ENCODE measurements around the gene MEI4. TPM values are rescaled to one million over a fixed set of nuclear protein-coding genes. Genes with fewer than 3 reads are reported as not detected.
"Not testable (repeated sequence)": the region's sequence is repeated elsewhere in the genome, so short reads cannot be mapped to it uniquely, and the experiment has no call there.

Gene MEI4
- total RNA-seq, 1 donor from 2014 or later: not detected

DNA sequence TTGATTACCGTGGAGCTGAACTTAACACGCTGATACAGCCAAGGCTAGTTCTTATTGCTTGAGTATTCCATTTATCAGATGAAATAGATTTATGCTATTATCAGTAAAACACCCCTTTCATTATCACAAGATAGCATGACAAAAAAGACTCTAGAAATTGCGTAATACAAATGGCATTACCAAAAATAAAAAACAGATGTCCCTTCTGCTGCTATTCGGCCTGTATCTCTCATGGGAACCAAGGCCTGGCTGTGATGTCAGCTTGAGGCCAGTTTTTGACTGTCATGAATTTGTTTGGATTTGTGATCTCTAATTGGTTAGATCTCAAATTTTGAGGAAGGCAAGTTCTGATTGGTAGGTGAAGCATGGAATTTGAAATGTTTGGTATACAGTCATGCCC, 25.2 kb downstream of the MEI4 start:
- no peak for DNase-seq (ENCODE audit: low read depth in 2 of 2)

DNA sequence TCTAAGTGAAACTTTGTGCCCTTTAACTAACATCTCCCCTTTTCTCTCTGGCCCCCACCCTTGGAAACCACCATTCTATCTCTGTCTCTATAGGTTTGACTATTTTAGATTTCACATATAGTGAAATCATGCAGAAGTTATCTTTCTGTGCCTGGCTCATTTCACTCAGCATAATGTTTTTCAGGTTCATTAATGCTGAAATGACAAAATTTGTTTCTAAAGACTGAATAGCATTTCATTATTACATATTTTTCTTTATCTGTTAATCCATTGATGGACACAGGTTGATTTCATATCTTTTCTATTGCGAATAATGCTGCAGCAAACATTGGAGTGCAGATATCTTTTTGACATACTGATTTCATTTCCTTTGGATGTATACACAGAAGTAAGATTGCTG, 30.7 kb downstream of the MEI4 start:
- no peak for DNase-seq (ENCODE audit: low read depth in 2 of 2)

DNA sequence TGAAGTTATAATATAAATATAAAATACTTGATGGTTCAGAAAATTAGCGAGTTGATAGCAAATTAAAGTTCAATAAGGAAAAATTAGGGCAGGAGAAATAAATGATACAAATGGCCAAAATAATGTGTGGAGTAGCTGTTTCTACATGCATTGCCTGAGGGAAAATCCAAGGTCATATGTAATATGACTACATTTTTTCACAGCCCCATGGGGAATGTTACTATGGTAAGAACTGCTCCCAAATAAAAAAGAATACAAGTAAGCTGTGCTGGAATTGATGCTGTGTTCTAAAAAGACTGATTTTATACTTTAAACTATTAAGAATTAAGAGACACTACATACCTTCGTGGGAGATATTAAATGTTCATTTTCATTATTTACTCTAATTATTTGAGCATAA, 34.1 kb downstream of the MEI4 start:
- no peak for DNase-seq (ENCODE audit: low read depth in 2 of 2)

DNA sequence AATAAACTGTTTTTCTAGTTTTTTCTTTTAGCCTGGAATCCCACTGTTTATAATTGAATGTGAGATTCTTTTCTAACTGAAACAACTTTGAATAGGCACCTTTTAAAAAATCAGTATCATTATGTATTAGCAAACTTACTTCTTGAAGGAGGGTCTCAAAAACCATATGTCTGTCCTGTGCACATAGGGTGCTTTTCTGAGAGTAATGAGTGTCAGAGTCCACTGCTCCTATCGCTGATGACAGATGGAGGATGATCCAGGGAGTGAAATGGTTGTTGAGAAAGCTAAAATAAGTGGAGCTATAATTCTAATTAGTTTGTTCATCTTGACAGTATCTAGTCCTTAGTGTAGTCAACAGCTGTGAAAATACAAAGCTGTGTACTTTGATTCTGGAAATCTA, 35.8 kb downstream of the MEI4 start:
- DNase-seq (ENCODE audit: low read depth in 2 of 2): no peak

DNA sequence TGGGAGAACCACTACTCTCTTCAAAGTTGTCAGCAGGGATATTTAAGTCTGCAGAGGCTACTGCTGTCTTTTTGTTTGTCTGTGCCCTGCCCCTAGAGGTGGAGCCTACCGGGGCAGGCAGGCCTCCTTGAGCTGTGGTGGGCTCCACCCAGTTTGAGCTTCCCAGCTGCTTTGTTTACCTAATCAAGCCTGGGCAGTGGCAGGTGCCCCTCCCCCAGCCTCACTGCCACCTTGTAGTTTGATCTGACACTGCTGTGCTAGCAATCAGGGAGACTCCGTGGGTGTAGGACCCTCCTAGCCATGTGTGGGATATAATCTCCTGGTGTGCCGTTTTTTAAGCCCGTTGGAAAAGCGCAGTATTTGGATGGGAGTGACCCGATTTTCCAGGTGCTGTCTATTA, 47.3 kb downstream of the MEI4 start:
- DNase-seq (ENCODE audit: low read depth in 2 of 2): not testable (repeated sequence)

DNA sequence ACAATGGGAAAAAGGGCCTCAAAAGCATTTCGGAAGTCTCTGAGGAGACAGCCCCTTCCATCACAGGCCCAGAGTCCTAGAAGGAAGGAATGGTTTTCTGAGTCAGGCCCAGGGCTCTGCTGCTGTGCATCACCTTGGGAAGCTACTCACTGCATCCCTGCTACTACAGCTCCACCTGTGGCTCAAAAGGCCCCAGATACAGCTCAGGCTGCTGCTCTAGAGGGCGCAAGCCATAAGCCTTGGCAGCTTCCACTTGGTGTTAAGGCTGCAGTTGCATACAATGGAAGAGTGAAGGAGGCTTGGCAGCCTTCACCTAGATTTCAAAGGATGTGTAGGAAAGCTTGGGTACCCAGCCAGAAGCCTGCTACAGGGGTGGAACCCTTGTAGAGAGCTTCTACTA, 54.8 kb downstream of the MEI4 start:
- no peak for DNase-seq (ENCODE audit: low read depth in 2 of 2)

DNA sequence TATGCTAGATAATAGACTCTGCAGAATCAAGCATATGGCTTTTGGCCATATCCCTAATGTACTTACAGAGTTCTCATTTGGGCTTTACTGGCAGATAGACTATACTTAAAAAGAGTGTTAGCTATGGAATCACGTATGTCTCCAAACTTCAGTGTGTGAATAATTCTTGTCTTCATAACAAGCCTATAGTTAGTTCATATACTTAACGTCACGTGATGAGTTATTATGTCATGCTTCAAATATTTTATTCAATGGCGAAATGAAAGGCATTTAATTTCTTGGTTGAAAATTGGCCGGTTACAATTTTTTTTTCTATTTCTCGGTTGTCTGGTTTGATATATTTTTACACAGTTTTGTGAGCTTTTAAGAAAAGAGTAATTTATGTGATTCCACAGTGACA, 62.7 kb downstream of the MEI4 start:
- no peak for DNase-seq (ENCODE audit: low read depth in 2 of 2)

DNA sequence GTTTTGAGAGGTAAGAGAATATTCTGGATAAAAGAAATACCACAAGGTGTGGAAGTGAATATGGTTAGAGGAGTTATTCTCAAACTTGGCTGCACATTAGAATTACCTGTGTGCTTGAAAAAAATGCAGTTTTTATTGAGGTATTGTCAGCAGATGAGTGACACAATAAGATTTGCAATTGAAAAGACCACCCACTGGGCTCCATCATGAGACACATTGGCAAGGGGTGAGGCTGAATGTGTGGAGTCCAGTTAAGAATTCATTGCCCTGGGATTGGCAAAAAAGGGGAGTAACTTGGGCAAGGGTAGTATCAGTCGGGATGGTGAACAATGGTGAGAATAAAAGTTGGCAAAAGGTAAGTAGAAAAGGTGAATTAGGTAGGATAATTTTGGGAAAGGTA, 63.5 kb downstream of the MEI4 start:
- no peak for DNase-seq (ENCODE audit: low read depth in 2 of 2)

DNA sequence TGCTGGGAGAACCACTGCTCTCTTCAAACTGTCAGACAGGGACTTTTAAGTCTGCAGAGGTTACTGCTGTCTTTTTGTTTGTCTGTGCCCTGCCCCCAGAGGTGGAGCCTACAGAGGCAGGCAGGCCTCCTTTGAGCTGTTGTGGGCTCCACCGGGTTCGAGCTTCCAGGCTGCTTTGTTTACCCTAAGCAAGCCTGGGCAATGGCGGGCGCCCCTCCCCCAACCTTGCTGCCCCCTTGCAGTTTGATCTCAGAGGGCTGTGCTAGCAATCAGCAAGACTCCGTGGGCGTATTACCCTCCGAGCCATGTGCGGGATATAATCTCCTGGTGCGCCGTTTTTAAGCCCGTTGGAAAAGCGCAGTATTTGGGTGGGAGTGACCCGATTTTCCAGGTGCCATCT, 83.2 kb downstream of the MEI4 start:
- DNase-seq (ENCODE audit: low read depth in 2 of 2): not testable (repeated sequence)

DNA sequence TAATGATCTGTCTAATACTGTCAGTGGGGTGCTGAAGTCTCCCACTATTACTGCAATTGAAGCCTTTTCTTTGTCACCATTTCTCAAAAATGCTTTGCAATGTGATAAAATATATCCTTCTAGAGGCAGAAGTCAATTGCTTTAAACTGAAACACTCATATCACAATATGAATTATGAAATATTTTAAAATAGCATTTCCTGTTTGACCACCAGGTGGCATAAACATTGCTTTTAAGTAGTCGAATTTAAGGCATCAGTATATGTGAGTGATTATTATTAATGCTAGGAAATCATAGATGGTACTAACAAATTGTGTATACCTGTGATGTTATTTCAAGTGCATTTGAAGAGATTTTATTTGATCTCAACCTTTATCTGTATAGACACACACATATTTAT, 87.5 kb downstream of the MEI4 start:
- DNase-seq (ENCODE audit: low read depth in 2 of 2): peak; percentile 37 to 58

DNA sequence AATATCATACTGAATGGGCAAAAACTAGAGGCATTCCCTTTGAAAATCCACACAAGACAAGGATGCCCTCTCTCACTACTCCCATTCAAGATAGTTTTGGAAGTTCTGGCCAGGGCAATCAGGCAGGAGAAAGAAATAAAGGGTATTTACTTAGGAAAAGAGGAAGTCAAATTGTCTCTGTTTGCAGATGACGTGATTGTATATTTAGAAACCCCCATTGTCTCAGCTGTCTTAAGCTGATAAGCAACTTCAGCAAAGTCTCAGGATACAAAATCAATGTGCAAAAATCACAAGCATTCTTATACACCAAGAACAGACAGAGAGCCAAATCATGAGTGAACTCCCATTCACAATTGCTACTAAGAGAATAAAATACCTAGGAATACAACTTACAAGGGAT, 99.3 kb downstream of the MEI4 start:
- DNase-seq (ENCODE audit: low read depth in 2 of 2): peak in 1 of 2 donors; percentile 19

DNA sequence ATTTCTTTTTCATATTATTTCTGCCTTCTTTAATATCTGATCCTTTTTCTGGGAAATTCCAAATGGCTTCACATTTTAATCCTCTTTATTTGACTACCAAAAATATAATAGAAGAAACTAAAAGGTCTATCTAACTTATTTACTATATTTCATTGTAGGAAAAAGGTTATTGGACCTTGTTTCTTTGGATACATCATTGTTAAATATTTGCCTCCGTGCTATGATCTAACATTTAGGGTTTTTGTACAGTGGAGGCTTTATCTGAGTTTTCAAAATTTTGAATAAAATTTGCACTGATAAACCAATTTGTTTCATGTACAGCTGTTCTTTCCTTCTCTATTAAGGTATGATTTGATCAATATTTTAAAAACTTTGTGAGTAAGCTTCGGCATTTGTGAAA, 109.5 kb downstream of the MEI4 start:
- DNase-seq (ENCODE audit: low read depth in 2 of 2): no peak

DNA sequence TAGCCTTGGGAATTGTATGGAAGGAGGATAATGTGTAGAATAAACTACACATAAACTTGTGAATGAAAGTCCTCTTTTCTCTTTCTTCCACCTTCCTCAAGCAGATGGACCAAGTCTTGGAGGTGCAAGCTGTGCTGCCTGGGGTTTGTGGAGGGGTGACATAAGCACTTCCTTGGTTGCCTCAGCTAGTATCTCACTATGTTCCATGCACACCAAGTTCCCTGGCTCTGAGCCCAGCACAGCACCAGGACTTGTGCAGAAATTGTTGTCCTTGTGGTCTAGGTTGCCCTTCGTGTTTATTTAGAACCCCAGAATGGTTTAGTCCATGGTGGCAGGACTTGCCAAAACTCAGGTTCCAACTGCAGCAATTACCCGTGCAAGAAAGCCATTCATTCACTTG, 110.3 kb downstream of the MEI4 start:
- DNase-seq (ENCODE audit: low read depth in 2 of 2): no peak

DNA sequence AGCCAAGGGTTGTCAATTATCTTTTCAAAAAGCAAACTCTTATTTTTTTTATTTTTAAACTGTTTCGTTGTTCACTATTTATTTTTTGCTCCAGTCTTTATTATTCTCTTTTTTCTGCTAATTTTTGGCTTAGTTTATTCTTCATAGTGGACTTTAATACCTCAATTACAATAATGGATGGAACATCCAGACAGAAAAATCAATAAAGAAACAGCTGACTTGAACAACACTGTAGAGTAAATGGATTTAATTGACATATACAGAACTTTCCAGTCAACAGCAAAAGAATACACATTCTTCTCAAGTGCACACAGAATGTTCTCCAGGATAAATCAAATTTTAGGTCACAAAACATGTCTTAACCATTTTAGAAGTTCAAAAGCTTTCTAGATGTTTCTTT, 111.5 kb downstream of the MEI4 start:
- DNase-seq (ENCODE audit: low read depth in 2 of 2): no peak

DNA sequence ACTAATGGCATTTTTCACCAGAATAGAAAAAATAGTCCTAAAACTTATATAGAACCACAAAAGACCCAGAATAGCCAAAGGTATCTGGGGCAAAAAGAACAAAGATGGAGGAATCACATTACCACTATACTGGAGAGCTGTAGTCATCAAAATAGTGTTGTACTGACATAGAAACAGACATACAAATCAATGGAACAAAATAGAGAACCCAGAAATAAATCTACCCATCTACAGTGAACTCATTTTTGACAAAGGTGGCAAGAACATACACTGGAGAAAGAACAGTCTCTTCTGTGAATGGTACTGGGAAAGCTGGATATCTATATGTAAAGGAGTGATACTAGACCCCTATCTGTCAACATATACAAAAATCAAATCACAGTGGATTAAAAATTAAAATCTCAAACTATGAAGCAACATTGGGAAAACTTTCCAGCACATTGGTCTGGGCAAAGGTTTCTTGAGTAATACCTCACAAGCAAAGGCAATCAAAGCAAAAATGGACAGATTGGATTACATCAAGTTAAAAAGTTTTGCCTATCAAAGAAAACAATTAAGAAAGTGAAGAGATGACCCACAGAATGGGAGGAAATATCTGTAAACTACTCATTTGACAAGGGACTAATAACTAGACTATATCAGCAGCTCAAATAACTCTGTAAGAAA, 120.5 kb downstream of the MEI4 start:
- DNase-seq (ENCODE audit: low read depth in 2 of 2): no peak

DNA sequence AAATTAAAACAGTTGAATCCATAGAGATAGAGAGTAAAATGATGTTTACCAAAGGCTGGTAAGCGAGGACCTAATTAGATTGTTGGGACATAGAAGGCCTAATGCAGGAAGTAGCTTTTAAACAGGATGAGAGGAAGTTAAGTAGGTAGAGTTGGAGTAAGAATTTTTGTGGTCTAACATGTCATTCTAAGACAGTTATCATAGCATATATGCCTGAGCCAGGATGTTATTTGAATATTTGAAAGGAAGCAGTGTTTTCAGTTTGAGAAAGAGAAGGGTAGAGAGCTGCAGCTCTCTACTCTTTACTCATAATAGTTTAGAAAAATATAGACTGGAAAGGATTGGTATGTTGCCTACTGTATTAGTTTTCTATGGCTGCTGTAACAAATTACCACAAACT, 121.6 kb downstream of the MEI4 start:
- DNase-seq (ENCODE audit: low read depth in 2 of 2): no peak

DNA sequence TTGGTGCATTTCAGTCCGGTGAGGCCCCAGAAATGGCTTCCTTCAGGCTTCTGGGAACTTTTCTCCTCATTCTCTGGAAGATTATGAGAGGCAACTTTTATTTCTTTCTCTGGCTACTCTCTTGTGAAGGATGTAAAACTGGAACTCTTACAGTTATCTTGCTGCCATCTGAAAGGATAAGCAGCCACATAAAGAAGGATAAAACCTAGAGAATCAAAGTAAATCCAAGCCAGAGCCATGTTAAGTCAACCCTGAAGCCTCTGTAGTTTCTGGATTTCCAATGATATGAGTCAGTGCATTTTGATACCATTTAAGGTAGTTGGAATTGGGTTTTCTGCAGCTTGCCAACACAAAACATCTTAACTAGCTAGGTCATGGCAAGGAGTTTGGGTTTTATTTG, 123.6 kb downstream of the MEI4 start:
- DNase-seq (ENCODE audit: low read depth in 2 of 2): no peak

DNA sequence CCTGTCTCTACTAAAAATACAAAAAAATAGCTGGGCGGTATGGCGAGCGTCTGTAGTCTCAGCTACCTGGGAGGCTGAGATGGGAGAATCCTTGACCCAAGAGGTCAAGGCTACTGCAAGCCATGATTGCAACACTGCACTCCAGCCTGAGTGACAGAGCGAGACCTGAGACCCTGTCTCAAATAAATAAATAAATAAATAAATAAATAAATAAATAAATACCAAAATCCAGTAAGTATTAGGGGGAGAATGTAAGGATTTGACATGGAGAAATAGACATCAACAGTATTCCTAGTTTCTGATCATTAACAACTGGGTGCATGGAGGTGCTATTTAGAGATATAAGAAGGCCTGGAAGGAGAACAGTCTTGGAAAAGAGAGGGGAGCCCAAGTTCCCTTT, 125.7 kb downstream of the MEI4 start:
- DNase-seq (ENCODE audit: low read depth in 2 of 2): no peak

DNA sequence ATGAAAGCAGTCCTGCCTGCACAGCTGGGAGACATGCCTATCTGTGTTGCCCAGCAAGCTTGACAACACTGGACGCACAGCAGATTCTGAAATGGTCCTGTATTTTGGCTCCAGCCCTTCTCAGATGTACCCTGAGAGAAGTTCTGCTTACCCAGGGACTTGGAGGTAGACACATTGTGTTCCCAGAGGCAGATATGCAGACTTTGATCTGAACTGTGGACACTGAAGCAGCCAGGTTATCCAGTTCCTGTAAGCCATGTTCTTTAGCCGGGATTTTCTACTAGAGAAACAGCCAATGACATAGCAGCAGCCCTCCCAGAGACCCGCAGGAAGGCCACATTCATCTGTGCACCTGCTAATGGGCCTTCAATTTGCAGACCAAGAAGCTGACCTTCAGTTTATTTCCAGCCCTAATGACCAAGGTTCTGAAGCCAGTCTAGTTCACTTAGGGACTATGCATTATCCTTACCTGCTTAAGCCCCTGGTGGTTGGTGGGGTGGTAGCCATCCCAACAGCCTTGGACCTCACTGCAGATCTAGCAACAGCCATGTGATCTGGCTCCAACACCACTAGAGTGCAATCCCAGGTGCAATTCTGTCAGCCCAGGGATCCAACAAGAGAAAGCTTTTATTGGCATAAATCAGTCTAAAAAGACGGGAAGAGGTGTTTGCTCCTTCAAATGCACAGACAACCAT, 134.2 kb downstream of the MEI4 start:
- no peak for DNase-seq (ENCODE audit: low read depth in 2 of 2)

DNA sequence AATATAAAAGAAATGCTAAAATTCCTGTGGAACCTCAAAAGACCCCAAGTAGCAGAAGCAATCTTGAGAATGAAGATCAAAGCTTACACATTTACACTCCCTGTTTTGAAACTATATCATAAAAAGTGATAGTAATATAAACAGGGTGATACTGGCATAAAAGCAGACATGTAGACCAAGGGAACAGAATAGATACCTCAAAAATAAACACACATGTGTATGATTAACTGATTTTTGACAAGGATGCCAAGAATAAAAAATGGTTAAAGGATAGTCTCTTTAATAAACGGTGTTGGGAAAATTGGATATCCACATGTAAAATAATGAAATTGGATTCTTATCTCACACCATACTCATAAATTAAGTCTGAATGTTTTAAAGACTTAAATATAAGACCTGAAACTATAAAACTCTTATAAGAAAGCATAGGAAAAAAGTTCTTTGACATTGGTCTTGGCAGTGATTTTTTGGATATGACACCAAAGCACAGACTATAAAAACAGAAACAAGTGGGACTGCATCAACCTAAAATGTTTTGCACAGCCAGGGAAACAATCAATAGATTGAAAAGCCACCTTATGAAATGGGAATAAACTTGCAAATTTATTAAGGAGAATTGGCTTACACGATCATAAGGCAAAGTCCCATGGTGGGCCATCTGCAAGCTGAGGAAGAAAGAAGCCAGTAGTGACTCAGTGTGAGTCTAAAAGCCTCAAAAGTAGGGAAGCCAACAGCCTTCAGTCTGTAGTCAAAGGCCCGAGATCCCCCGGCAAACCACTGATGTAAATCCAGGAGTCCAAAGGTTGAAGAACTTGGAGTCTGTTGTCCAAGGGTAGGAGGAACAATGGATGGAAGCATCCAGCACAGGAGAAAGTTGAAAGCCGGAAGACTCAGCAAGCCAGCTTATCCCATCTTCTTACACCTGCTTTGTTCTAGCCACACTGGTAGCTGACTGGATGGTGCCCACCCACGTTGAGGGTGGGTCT, 144.3 kb downstream of the MEI4 start:
- no peak for DNase-seq (ENCODE audit: low read depth in 2 of 2)

DNA sequence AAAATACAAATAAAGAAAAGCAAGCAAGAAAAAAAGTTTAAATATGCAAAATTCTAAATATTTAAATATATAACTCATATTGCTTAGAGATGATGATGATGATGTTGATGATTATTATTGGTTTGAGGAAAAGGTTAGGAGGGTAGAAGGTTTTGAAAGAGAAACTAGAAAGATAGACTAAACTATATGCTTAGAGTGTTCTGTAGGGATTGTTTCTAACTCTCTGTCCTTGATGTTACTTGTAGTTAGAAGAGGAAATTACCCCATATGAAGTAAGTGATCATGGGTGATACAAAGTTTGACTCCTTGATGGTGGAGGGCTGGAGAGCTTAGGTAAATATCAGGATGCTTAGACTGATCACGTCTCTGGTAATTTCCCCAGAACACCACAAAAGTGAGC, 159.5 kb downstream of the MEI4 start:
- DNase-seq (ENCODE audit: low read depth in 2 of 2): no peak

DNA sequence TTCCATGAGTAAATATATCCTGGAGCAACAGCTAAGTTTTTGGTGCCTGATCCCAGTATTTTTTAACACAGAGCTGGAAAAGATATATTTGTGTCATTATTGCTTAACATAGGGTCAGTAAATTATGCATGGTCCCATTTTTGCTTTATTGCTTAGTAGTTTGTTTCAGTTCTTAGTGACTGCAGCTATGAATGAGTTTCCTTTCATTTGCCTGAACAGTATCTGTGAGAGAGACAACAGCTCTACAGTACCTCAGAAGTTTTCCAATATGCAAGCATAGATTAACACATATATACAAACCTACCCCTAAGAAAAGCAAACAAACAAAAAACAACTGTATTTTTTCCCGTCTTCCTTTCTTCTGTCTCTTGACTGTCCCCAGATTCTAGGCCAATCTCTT, 160.3 kb downstream of the MEI4 start:
- no peak for DNase-seq (ENCODE audit: low read depth in 2 of 2)

Measured in lung microvascular endothelial cell (primary cell).